Upper lobe of right lung (tissue), 1 donor: Measurements from ENCODE around the gene INHBB. TPM values are rescaled to one million over a fixed set of nuclear protein-coding genes. Genes with fewer than 3 reads are reported as not detected.

ENCODE experiments used
- ATAC-seq: fragments of 200-7000 bp; cut with Tn5 transposase; one replicate; pipeline ENCODE4 v1.9.1; 2020; ENCODE audit warnings: mild to moderate bottlenecking, moderate library complexity
- DNase-seq: peaks from one replicate; pipeline ENCODE4 v3.0.0-alpha.2; 2020
- H3K27ac ChIP-seq: fragments of 200-600 bp; one replicate; pipeline ENCODE4 v1.8.0; 2022
- H3K27me3 ChIP-seq: fragments of 200-600 bp; one replicate; pipeline ENCODE4 v1.8.0; 2022; ENCODE audit warnings: mild to moderate bottlenecking
- H3K36me3 ChIP-seq: fragments of 200-600 bp; one replicate; pipeline ENCODE4 v1.8.0; 2022
- H3K4me1 ChIP-seq: fragments of 200-600 bp; one replicate; pipeline ENCODE4 v1.8.0; 2022
- H3K4me3 ChIP-seq: fragments of 200-600 bp; one replicate; pipeline ENCODE4 v1.8.0; 2022; ENCODE audit warnings: mild to moderate bottlenecking
- H3K9me3 ChIP-seq: fragments of 200-600 bp; one replicate; pipeline ENCODE4 v1.8.0; 2022
- intact Hi-C: fragments of 100-400 bp; cut with DNase I; formaldehyde crosslinking; loops from one replicate; pipeline ENCODE4 v1.11.0; 2022
- total RNA-seq: library from RNA; stranded (reverse); fragmentation: NEBNext Ultra II Directional; extraction: Animal tissue kit (Norgen Biotek cat#: 25700); gene quantifications from one replicate; pipeline ENCODE4 v1.2.1, GENCODE V29; 2021
- TF ChIP-seq, protein P1 (sequence below): fragments of 200-600 bp; IDR thresholded peaks from one replicate; pipeline ENCODE4 v1.8.0; 2022; ENCODE audit warnings: antibody characterized with exemption
- donor health status: DM: no; HTN: yes; CAD: no; lungs with severe emphysema.

The INHBB gene
- total RNA-seq, 1 donor from 2014 or later, result 12.3 TPM

DNA sequence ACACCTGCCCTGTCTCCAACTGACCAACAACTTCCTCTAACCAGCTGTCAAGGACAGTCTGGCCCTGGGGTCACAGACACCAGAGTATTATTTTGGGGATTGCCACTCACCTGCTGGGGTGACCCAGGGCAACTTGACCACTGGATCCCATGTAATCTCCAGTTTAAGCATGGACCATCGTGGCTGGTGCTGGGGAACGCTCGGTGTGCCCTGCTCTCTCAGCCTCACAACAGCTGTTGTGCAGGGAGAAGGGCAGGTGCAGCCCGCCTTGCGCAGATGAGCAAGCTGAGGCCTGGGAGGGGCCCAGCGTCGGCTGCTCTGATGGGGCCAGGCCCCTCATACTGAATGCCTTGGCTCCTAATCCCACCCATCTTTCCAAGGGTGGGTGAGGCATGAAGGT lies 21.0 kb upstream of the INHBB start:
- TF ChIP-seq, protein P1, sequence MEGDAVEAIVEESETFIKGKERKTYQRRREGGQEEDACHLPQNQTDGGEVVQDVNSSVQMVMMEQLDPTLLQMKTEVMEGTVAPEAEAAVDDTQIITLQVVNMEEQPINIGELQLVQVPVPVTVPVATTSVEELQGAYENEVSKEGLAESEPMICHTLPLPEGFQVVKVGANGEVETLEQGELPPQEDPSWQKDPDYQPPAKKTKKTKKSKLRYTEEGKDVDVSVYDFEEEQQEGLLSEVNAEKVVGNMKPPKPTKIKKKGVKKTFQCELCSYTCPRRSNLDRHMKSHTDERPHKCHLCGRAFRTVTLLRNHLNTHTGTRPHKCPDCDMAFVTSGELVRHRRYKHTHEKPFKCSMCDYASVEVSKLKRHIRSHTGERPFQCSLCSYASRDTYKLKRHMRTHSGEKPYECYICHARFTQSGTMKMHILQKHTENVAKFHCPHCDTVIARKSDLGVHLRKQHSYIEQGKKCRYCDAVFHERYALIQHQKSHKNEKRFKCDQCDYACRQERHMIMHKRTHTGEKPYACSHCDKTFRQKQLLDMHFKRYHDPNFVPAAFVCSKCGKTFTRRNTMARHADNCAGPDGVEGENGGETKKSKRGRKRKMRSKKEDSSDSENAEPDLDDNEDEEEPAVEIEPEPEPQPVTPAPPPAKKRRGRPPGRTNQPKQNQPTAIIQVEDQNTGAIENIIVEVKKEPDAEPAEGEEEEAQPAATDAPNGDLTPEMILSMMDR, result no peak
- Histone ChIP-seq H3K4me3 (no peak overlapping the region), H3K4me1 (peaks cover 4% of the 10 kb centered on the region), H3K9me3 (no peaks in the 10 kb centered on the region), H3K27ac (no peak overlapping the region), H3K36me3 (no peaks in the 10 kb centered on the region), H3K27me3 (no peaks in the 10 kb centered on the region)
- no peak for DNase-seq
- intact Hi-C loops, result no loop called here
- no peak for ATAC-seq

DNA sequence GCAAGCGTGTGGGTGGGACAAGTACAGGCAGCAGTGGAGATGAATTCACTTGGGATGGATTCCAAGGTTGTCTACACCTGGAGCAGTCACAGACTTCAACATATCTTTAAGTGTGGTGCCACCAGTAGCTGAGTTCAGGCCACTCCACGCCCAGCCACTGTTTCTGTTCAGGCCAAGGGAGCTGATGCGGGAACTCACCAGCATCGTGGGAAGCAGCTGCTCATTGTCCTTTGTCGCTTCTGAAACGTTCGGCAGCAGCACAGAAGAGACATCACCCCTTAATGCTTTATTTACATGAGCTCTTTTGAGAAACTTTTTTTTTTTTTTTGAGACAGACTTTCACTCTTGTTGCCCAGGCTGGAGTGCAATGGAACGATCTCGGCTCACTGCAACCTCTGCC lies 19.9 kb upstream of the INHBB start:
- Histone ChIP-seq H3K9me3 (no peaks in the 10 kb centered on the region), H3K4me3 (no peak overlapping the region), H3K27me3 (peaks cover 6% of the 10 kb centered on the region), H3K4me1 (no peaks in the 10 kb centered on the region), H3K36me3 (no peaks in the 10 kb centered on the region), H3K27ac (no peak overlapping the region)
- intact Hi-C loops, result no loop called here
- TF ChIP-seq, protein P1, result no peak
- ATAC-seq (no peak), DNase-seq (no peak)

DNA sequence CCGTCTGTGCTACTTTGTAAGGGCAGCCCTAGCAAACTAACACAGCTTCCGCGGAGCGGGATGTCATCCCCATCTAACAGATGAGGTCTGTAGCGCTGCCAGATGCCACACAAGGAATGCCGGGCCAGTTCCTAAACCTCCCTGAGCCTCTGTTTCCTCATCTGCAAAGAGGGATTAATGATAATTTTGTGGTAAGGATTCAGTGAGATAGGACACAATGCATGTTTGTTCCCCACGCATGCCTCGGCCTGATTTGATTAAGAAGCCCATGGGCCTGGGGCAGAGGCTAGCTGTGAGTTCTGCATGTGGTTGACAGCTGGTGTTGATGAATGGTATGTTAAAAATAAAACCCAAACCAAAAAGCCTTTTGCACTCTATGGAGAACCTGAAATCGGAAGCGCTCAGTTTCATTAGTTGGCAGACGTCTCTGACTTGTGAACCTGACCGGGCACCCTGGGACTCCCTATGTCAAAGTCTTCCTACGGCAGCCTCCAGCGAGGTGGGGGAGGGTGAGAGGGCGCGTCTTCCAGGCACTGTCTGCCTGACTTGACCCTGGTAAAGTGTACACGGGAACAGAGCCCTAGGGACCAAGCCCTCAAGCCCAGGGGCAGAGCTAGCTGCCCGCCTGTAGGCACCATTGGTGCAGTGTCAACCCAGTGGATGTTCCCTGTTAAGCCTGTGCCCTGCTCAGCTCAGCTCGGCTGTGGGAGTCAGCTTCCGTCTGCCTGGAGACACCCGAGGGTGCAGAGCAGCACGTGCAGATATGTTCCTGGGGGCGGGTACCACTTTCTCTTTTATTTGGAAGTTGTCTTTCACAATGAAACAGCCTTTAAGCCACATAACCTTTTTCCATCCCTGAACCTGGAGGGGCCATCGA lies 14.8 kb upstream of the INHBB start:
- Histone ChIP-seq H3K9me3 (no peaks in the 10 kb centered on the region), H3K36me3 (no peaks in the 10 kb centered on the region), H3K27me3 (peaks cover 6% of the 10 kb centered on the region), H3K4me1 (no peaks in the 10 kb centered on the region), H3K4me3 (no peak overlapping the region), H3K27ac (no peak overlapping the region)
- TF ChIP-seq, protein P1, result no peak
- ATAC-seq (no peak), DNase-seq (no peak)
- intact Hi-C loops, result no loop called here

DNA sequence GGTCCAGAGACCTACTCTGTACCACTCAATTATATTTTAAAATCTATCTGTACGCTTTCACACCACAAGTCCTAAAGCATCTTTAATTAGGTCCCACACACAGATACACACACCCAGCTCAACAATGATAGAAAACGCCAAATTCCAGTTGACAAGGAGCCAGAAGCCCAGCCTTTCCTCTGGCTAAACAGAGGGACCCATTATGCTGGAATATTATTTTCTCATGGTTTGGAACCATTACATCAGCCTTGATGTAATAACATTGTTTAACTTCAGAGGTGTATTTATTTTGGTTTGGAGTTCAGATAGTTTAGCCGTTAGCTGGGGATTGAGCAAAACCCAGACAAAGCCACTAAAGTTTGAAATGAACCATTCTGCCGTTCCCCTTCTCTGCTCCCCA lies 14.0 kb upstream of the INHBB start:
- Histone ChIP-seq H3K4me1 (no peaks in the 10 kb centered on the region), H3K27ac (no peak overlapping the region), H3K36me3 (no peaks in the 10 kb centered on the region), H3K4me3 (no peak overlapping the region), H3K27me3 (peaks cover 6% of the 10 kb centered on the region), H3K9me3 (no peaks in the 10 kb centered on the region)
- ATAC-seq, result no peak
- TF ChIP-seq, protein P1, result no peak
- DNase-seq, result no peak
- intact Hi-C loops, result no loop called here

DNA sequence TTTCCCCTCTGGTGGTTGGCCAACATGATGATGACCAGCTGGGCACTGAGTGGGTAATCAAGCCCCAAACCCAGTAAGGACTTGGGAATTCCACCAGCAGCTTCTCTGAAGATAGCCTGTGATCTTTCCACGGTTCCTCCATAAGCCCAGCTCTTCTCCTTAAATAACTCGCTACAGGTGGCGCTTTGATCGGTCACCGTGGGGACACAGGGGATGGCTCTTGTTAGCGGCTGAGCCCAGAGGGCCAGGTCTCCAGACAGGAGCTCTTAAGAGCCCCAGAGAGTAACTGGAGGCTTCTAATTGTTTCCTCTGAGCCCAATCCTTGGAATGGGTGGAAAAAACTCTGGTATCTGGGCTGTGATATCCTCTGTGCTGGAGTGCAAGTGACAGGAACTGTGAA lies 13.6 kb upstream of the INHBB start:
- ATAC-seq, result no peak
- intact Hi-C loops, result no loop called here

More for the DNA sequence above, 13.6 kb upstream of the INHBB start:
- no peak overlapping the region for H3K27ac ChIP-seq
- no peaks in the 10 kb centered on the region for H3K4me1 ChIP-seq
- H3K36me3 ChIP-seq, result no peaks in the 10 kb centered on the region
- H3K9me3 ChIP-seq, result no peaks in the 10 kb centered on the region
- no peak overlapping the region for H3K4me3 ChIP-seq
- no peak for DNase-seq
- TF ChIP-seq, protein P1, result no peak
- H3K27me3 ChIP-seq, result peaks cover 6% of the 10 kb centered on the region
